ENCODE data around the gene KSR1. TPM values are rescaled to one million over a fixed set of nuclear protein-coding genes. Genes with fewer than 3 reads are reported as not detected.

KSR1 gene
- total and polyA plus RNA-seq, 10 of the 15 experiments (the other 5 are each of a cell fraction or from before 2014, with no cell fraction given): 0.97 to 66.6 (median 22.9) TPM

DNA sequence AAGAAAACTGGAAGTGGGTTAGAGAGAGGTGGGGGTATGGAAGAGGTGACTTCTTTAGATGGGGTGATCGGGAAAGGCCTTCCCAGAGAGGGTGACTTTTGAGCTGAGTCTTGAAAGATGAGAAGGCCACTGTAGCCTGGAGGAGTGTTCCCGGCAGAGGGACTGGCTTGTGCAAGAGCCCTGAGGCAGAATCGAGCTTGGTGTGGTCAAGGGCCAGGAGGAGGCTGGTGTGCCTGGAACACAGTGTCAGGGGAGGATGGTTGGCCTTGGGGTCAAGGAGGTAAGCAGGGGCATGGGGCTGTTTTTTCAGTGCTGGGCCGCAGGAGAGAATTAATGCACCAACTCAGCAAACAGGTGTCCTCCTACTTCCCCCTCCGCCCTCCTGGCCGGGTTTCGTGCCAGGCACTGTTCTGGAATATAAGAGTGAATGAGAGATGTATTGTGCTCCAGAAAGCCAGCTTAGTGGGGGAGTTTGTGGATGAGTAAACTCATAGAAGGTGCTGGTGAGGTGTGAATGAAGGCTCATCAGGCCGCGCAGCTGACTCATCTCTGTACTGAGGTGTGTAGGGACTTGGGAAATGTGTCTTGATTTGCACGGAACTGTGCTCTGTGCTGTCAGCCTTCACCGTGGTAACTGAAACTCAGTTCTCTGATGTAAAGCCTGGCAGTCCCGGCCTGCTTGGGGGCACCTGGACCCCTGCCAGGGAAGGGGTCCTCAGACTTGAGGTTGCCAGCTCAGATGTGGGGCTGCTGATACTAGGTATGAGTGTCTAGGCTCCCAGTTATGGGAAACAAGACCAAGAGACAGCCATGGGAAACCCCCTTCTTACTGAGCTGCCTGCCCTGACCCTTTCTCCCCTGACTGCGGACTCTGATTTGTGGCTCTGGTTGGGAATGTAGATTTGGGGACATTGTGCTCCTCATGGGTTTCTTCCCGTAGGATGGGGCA is 15.3 kb downstream of the KSR1 start (continued):
- TF ChIP-seq SUZ12 (IDR thresholded peaks at IDR 0.05; ENCODE audit: unreplicated experiment) (no peak), FOXM1 (IDR thresholded peaks at IDR 0.05; ENCODE audit: low read depth, low read length) (peak; percentile 95), BHLHE40 (IDR thresholded peaks at IDR 0.05; ENCODE audit: borderline replicate concordance in 1 of 2, low read depth in 2 of 2, low read length in 1 of 2) (peak; percentile 87 to 90), TARDBP (IDR thresholded peaks at IDR 0.05; ENCODE audit: borderline replicate concordance) (peak; percentile 42; the same call in 1 of the 2 replicates), TCF7 (IDR thresholded peaks at IDR 0.05; ENCODE audit: borderline replicate concordance) (peak; percentile 80), MEF2A (IDR thresholded peaks at IDR 0.05; ENCODE audit: insufficient read depth, low read depth, low read length) (0 out of 2 replicates have a peak, but pooled peaks have one; percentile 39), HDAC2 (IDR thresholded peaks at IDR 0.05) (no peak), SMAD5 (IDR thresholded peaks at IDR 0.05; ENCODE audit: low read depth) (no peak), NFIC (IDR thresholded peaks at IDR 0.05; ENCODE audit: low read depth, low read length) (peak; percentile 97), TCF3 (IDR thresholded peaks at IDR 0.05; ENCODE audit: borderline replicate concordance, insufficient read depth, low read depth, low read length) (peak; percentile 75), ATF7 (IDR thresholded peaks at IDR 0.05; ENCODE audit: low read depth) (peak; percentile 87), CHD4 (IDR thresholded peaks at IDR 0.05) (no peak), SREBF1 (IDR thresholded peaks at IDR 0.05; ENCODE audit: low read length) (no peak), CBX5 (IDR thresholded peaks at IDR 0.05; ENCODE audit: low read depth) (peak; percentile 70; the same call in 1 of the 2 replicates), NFXL1 (IDR thresholded peaks at IDR 0.05; ENCODE audit: borderline replicate concordance) (no peak), SP1 (IDR thresholded peaks at IDR 0.05; ENCODE audit: low read depth, low read length) (peak; percentile 85), NR2C1 (IDR thresholded peaks at IDR 0.05) (no peak)
- TF ChIP-seq, protein P1, sequence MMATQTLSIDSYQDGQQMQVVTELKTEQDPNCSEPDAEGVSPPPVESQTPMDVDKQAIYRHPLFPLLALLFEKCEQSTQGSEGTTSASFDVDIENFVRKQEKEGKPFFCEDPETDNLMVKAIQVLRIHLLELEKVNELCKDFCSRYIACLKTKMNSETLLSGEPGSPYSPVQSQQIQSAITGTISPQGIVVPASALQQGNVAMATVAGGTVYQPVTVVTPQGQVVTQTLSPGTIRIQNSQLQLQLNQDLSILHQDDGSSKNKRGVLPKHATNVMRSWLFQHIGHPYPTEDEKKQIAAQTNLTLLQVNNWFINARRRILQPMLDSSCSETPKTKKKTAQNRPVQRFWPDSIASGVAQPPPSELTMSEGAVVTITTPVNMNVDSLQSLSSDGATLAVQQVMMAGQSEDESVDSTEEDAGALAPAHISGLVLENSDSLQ (IDR thresholded peaks at IDR 0.05): peak; percentile 80
- TF ChIP-seq, protein P2, sequence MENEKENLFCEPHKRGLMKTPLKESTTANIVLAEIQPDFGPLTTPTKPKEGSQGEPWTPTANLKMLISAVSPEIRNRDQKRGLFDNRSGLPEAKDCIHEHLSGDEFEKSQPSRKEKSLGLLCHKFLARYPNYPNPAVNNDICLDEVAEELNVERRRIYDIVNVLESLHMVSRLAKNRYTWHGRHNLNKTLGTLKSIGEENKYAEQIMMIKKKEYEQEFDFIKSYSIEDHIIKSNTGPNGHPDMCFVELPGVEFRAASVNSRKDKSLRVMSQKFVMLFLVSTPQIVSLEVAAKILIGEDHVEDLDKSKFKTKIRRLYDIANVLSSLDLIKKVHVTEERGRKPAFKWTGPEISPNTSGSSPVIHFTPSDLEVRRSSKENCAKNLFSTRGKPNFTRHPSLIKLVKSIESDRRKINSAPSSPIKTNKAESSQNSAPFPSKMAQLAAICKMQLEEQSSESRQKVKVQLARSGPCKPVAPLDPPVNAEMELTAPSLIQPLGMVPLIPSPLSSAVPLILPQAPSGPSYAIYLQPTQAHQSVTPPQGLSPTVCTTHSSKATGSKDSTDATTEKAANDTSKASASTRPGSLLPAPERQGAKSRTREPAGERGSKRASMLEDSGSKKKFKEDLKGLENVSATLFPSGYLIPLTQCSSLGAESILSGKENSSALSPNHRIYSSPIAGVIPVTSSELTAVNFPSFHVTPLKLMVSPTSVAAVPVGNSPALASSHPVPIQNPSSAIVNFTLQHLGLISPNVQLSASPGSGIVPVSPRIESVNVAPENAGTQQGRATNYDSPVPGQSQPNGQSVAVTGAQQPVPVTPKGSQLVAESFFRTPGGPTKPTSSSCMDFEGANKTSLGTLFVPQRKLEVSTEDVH (IDR thresholded peaks at IDR 0.05; ENCODE audit: low read depth, partially characterized antibody): no peak
- TF ChIP-seq, protein P3, sequence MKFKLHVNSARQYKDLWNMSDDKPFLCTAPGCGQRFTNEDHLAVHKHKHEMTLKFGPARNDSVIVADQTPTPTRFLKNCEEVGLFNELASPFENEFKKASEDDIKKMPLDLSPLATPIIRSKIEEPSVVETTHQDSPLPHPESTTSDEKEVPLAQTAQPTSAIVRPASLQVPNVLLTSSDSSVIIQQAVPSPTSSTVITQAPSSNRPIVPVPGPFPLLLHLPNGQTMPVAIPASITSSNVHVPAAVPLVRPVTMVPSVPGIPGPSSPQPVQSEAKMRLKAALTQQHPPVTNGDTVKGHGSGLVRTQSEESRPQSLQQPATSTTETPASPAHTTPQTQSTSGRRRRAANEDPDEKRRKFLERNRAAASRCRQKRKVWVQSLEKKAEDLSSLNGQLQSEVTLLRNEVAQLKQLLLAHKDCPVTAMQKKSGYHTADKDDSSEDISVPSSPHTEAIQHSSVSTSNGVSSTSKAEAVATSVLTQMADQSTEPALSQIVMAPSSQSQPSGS (IDR thresholded peaks at IDR 0.05; ENCODE audit: low read length): peak; percentile 94
- TF ChIP-seq, protein P4, sequence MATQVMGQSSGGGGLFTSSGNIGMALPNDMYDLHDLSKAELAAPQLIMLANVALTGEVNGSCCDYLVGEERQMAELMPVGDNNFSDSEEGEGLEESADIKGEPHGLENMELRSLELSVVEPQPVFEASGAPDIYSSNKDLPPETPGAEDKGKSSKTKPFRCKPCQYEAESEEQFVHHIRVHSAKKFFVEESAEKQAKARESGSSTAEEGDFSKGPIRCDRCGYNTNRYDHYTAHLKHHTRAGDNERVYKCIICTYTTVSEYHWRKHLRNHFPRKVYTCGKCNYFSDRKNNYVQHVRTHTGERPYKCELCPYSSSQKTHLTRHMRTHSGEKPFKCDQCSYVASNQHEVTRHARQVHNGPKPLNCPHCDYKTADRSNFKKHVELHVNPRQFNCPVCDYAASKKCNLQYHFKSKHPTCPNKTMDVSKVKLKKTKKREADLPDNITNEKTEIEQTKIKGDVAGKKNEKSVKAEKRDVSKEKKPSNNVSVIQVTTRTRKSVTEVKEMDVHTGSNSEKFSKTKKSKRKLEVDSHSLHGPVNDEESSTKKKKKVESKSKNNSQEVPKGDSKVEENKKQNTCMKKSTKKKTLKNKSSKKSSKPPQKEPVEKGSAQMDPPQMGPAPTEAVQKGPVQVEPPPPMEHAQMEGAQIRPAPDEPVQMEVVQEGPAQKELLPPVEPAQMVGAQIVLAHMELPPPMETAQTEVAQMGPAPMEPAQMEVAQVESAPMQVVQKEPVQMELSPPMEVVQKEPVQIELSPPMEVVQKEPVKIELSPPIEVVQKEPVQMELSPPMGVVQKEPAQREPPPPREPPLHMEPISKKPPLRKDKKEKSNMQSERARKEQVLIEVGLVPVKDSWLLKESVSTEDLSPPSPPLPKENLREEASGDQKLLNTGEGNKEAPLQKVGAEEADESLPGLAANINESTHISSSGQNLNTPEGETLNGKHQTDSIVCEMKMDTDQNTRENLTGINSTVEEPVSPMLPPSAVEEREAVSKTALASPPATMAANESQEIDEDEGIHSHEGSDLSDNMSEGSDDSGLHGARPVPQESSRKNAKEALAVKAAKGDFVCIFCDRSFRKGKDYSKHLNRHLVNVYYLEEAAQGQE (IDR thresholded peaks at IDR 0.05; ENCODE audit: low read depth, low read length): 0 out of 2 replicates have a peak, but pooled peaks have one; percentile 8

Measured in GM12878 (cell line).